Measurements from ENCODE around the gene B3GALT6.
A peak's percentile ranks its signal among the peaks of the same experiment; 100 is the strongest.

B3GALT6 gene

GRCh38 chr1:1260843-1261560 is 29.0 kb downstream of the B3GALT6 start:
- FAIRE-seq (no peak), DNase-seq (ENCODE audit: low spot score) (no peak)

- FAIRE-seq = no peak
- no peak for DNase-seq (ENCODE audit: low spot score)
These were observed 30.0 kb downstream of the B3GALT6 start for GRCh38 chr1:1262071-1262470.

GRCh38 chr1:1262758-1263157 is 30.7 kb downstream of the B3GALT6 start:
- no peak for FAIRE-seq
- no peak for DNase-seq (ENCODE audit: low spot score)

GRCh38 chr1:1264026-1264425 is 32.0 kb downstream of the B3GALT6 start:
- FAIRE-seq (no peak), DNase-seq (ENCODE audit: low spot score) (no peak)

GRCh38 chr1:1264868-1265272 is 32.8 kb downstream of the B3GALT6 start:
- DNase-seq (ENCODE audit: low spot score) (peak; percentile 99), FAIRE-seq (peak; percentile 97)

GRCh38 chr1:1267488-1268283 is 35.6 kb downstream of the B3GALT6 start:
- FAIRE-seq (no peak), DNase-seq (ENCODE audit: low spot score) (no peak)

- FAIRE-seq = no peak
- DNase-seq (ENCODE audit: low spot score) = no peak
These were observed 36.2 kb downstream of the B3GALT6 start for GRCh38 chr1:1268284-1268682.

GRCh38 chr1:1270813-1271212 is 38.8 kb downstream of the B3GALT6 start:
- no peak for DNase-seq (ENCODE audit: low spot score)
- no peak for FAIRE-seq

GRCh38 chr1:1272341-1273208 is 40.5 kb downstream of the B3GALT6 start:
- DNase-seq (ENCODE audit: low spot score) = peak; percentile 31
- no peak for FAIRE-seq

GRCh38 chr1:1273209-1273511 is 41.1 kb downstream of the B3GALT6 start:
- FAIRE-seq = no peak

GRCh38 chr1:1273512-1274298 is 41.7 kb downstream of the B3GALT6 start, which contains the start of gene UBE2J2:
UBE2J2 (minus strand) TSS chr1:1273854; CDS start chr1:1267992, 5,862 bp downstream.
- FAIRE-seq = no peak

More at GRCh38 chr1:1273209-1273511, 41.1 kb downstream of the B3GALT6 start:
- DNase-seq (ENCODE audit: low spot score) = no peak

GRCh38 chr1:1274299-1274930 is 42.4 kb downstream of the B3GALT6 start:
- no peak for FAIRE-seq
- DNase-seq (ENCODE audit: low spot score) = no peak

More at GRCh38 chr1:1273512-1274298, 41.7 kb downstream of the B3GALT6 start, which contains the start of gene UBE2J2:
- peak; percentile 74 for DNase-seq (ENCODE audit: low spot score)

- DNase-seq (ENCODE audit: low spot score) = no peak
- no peak for FAIRE-seq
These were observed 42.9 kb downstream of the B3GALT6 start for GRCh38 chr1:1274931-1275431.

GRCh38 chr1:1275836-1276235 is 43.8 kb downstream of the B3GALT6 start:
- FAIRE-seq (no peak), DNase-seq (ENCODE audit: low spot score) (no peak)

GRCh38 chr1:1278620-1279019 is 46.6 kb downstream of the B3GALT6 start:
- FAIRE-seq (no peak), DNase-seq (ENCODE audit: low spot score) (no peak)

- FAIRE-seq (no peak), DNase-seq (ENCODE audit: low spot score) (no peak)
These were observed 47.0 kb downstream of the B3GALT6 start for GRCh38 chr1:1279028-1279427.

- no peak for DNase-seq (ENCODE audit: low spot score)
- no peak for FAIRE-seq
These were observed 48.9 kb downstream of the B3GALT6 start for GRCh38 chr1:1280782-1281481.

- DNase-seq (ENCODE audit: low spot score) = peak; percentile 83
- FAIRE-seq = no peak
These were observed 49.7 kb downstream of the B3GALT6 start for GRCh38 chr1:1281533-1282321.

- peak; percentile 41 for DNase-seq (ENCODE audit: low spot score)
- no peak for FAIRE-seq
These were observed 51.0 kb downstream of the B3GALT6 start for GRCh38 chr1:1282998-1283397.
